Lung (tissue), 12 donors: Measurements from ENCODE around the gene ACMSD. TPM values are rescaled to one million over a fixed set of nuclear protein-coding genes. Genes with fewer than 3 reads are reported as not detected.
"Not testable (repeated sequence)": the region's sequence is repeated elsewhere in the genome, so short reads cannot be mapped to it uniquely, and the experiment has no call there.

Experiments used
- ATAC-seq: fragments of 200-7000 bp; cut with Tn5 transposase; one replicate; pipeline ENCODE4 v1.9.1; 2020; ENCODE audit warnings: moderate number of reproducible peaks; ENCODE audit not compliant: insufficient read depth, low FRiP score
- DNase-seq, 3 donors: peaks; one replicate each; pipeline ENCODE4 v3.0.0-alpha.2; 2013 to 2017
- H3K27ac ChIP-seq, 2 donors: one replicate each; pipeline ENCODE4 v1.5.1; 2013; ENCODE audit warnings: mild to moderate bottlenecking in 2 of 2, moderate library complexity in 2 of 2, control low read depth in 1 of 2, inconsistent platforms in 1 of 2, low read depth in 1 of 2, low read length in 1 of 2
- H3K27me3 ChIP-seq, 3 donors: one replicate each; pipeline ENCODE4 v1.5.1; 2013; ENCODE audit warnings: low read length in 2 of 3; ENCODE audit not compliant: control insufficient read depth in 3 of 3, insufficient read depth in 3 of 3
- H3K36me3 ChIP-seq, 4 donors: one replicate each; pipeline ENCODE4 v1.5.1; 2013; ENCODE audit warnings: low read length in 4 of 4, mild to moderate bottlenecking in 1 of 4, moderate library complexity in 1 of 4; ENCODE audit not compliant: control insufficient read depth in 4 of 4, insufficient read depth in 4 of 4
- H3K4me1 ChIP-seq, 5 donors: one replicate each; pipeline ENCODE4 v1.5.1; 2013; ENCODE audit warnings: low read length in 5 of 5, mild to moderate bottlenecking in 2 of 5, moderate library complexity in 1 of 5; ENCODE audit not compliant: control insufficient read depth in 5 of 5, insufficient read depth in 5 of 5
- H3K4me3 ChIP-seq: one replicate; pipeline ENCODE4 v1.5.1; 2013; ENCODE audit warnings: mild to moderate bottlenecking, control low read depth, moderate library complexity
- H3K9ac ChIP-seq, 2 donors: one replicate each; pipeline ENCODE4 v1.5.1; 2013; ENCODE audit warnings: low read length in 2 of 2, control low read depth in 1 of 2; ENCODE audit not compliant: insufficient read depth in 1 of 2
- H3K9me3 ChIP-seq, 4 donors: one replicate each; pipeline ENCODE4 v1.5.1; 2013; ENCODE audit warnings: low read length in 3 of 4, mild to moderate bottlenecking in 1 of 4, moderate library complexity in 1 of 4; ENCODE audit not compliant: control insufficient read depth in 4 of 4, insufficient read depth in 3 of 4
- WGBS, 2 donors: extraction: QIAGEN DNeasy Blood & Tissue Kit; methylation state at CpG; one replicate each; pipeline ENCODE4 v1.1.7; 2013; 5-methylcytosine and 5-hydroxymethylcytosine counted together
- polyA plus RNA-seq, 2 donors: library from polyadenylated mRNA; stranded (reverse); fragments of 200-250 nt; gene quantifications; one replicate each; pipeline ENCODE4 v1.2.1, GENCODE V29; 2013
- total RNA-seq, 2 donors: library from RNA; depleted of rRNA in 1 of 2; stranded (reverse); fragments of >200 nt in 1 of 2; gene quantifications; one replicate each; pipeline ENCODE4 v1.2.1, GENCODE V29; 2014 to 2021
- TF ChIP-seq, protein P1 (sequence below): IDR thresholded peaks from 2 replicates; pipeline ENCODE4 v1.5.1; 2012; ENCODE audit warnings: mild to moderate bottlenecking; ENCODE audit errors: control extremely low read depth, extremely low read depth
- donor health status: control.
- donor health status: control.
- donor health status: Bipolar disorder and iron deficiency.
- donor health status: healthy.
- donor health status: DM: yes; HTN: yes; CAD: no.

ACMSD gene
- total and polyA plus RNA-seq, 4 donors, result 0.08 to 0.14 (median 0.12) TPM; not detected in 1

- Histone ChIP-seq H3K9me3 (no peaks in the 10 kb centered on the region), H3K4me3 (no peak overlapping the region), H3K36me3 (no peaks in the 10 kb centered on the region), H3K4me1 (no peaks in the 10 kb centered on the region), H3K27ac (no peak overlapping the region), H3K9ac (no peak overlapping the region), H3K27me3 (no peaks in the 10 kb centered on the region)
- whole genome bisulfite sequencing, 2 donors, result 85 to 87% methylated on average over 4 of the region's 4 CpGs
- DNase-seq (no peak), ATAC-seq (no peak)
- TF ChIP-seq, protein P1, sequence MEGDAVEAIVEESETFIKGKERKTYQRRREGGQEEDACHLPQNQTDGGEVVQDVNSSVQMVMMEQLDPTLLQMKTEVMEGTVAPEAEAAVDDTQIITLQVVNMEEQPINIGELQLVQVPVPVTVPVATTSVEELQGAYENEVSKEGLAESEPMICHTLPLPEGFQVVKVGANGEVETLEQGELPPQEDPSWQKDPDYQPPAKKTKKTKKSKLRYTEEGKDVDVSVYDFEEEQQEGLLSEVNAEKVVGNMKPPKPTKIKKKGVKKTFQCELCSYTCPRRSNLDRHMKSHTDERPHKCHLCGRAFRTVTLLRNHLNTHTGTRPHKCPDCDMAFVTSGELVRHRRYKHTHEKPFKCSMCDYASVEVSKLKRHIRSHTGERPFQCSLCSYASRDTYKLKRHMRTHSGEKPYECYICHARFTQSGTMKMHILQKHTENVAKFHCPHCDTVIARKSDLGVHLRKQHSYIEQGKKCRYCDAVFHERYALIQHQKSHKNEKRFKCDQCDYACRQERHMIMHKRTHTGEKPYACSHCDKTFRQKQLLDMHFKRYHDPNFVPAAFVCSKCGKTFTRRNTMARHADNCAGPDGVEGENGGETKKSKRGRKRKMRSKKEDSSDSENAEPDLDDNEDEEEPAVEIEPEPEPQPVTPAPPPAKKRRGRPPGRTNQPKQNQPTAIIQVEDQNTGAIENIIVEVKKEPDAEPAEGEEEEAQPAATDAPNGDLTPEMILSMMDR, result no peak
Measured at GRCh38 chr2:134795765-134796164, 42.7 kb upstream of the ACMSD start.

- ATAC-seq, result no peak
- TF ChIP-seq, protein P1, result no peak
- WGBS, 2 donors, result 50 to 59% methylated on average over 2 of the region's 2 CpGs
- Histone ChIP-seq H3K36me3 (no peaks in the 10 kb centered on the region), H3K27ac (no peak overlapping the region), H3K27me3 (no peaks in the 10 kb centered on the region), H3K4me1 (no peaks in the 10 kb centered on the region), H3K9ac (no peak overlapping the region), H3K9me3 (no peaks in the 10 kb centered on the region), H3K4me3 (no peak overlapping the region)
- no peak for DNase-seq
Measured at GRCh38 chr2:134796373-134796772, 42.0 kb upstream of the ACMSD start.

GRCh38 chr2:134799936-134800335 lies 38.5 kb upstream of the ACMSD start:
- ATAC-seq, result no peak
- no peak overlapping the region for H3K4me3 ChIP-seq
- TF ChIP-seq, protein P1, result no peak

GRCh38 chr2:134800341-134800740 lies 38.1 kb upstream of the ACMSD start:
- DNase-seq, result no peak
- TF ChIP-seq, protein P1, result no peak
- Histone ChIP-seq H3K36me3 (no peaks in the 10 kb centered on the region), H3K4me1 (no peaks in the 10 kb centered on the region), H3K9ac (no peak overlapping the region), H3K27ac (no peak overlapping the region), H3K27me3 (no peaks in the 10 kb centered on the region), H3K9me3 (peaks cover 0 to 9% (median 2%) of the 10 kb centered on the region in 4 donors), H3K4me3 (no peak overlapping the region)
- WGBS, 2 donors, result 88 to 90% methylated on average over 2 of the region's 2 CpGs
- ATAC-seq, result no peak

More at GRCh38 chr2:134799936-134800335, 38.5 kb upstream of the ACMSD start:
- Histone ChIP-seq H3K9me3 (peaks cover 0 to 9% (median 2%) of the 10 kb centered on the region in 4 donors), H3K4me1 (no peaks in the 10 kb centered on the region), H3K36me3 (no peaks in the 10 kb centered on the region), H3K27ac (no peak overlapping the region), H3K27me3 (no peaks in the 10 kb centered on the region), H3K9ac (no peak overlapping the region)
- DNase-seq, result no peak
- 93 to 96% methylated on average over 3 of the region's 3 CpGs for WGBS, 2 donors

DNA sequence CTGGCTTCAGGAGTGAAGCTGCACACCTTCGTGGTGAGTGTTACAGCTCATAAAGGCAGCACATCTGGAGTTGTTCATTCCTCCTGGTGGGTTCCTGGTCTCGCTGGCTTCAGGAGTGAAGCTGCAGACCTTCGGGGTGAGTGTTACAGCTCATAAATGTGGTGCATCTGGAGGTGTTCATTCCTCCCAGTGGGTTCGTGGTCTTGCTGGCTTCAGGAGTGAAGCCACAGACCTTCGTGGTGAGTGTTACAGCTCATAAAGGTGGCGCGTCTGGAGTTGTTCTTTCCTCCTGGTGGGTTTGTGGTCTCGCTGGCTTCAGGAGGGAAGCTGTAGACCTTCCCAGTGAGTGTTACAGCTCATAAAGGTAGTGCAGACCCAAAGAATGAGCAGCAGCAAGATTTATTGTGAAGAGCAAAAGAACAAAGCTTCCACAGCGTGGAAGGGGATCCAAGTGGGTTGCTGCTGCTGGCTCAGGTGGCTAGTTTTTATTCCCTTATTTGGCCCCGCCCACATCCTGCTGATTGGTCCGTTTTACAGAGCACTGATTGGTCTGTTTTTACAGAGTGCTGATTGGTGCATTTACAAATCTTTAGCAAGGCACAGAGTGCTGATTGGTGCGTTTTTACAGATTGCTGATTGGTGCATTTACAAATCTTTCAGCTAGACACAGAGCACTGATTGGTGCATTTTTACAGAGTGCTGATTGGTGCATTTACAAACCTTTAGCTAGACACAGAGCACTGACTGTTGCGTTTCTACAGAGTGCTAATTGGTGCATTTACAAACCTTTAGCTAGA lies 34.6 kb upstream of the ACMSD start:
- H3K9ac ChIP-seq, DNase-seq, H3K36me3 ChIP-seq, H3K9me3 ChIP-seq, H3K4me1 ChIP-seq, H3K27ac ChIP-seq, H3K27me3 ChIP-seq, ATAC-seq, H3K4me3 ChIP-seq: not testable (repeated sequence)
- 64 to 68% methylated on average over 13 of the region's 13 CpGs for WGBS, 2 donors
